GF-D8 (cell line): Measurements from ENCODE around the gene KRT35.
"Not testable (repeated sequence)": the region's sequence is repeated elsewhere in the genome, so short reads cannot be mapped to it uniquely, and the experiment has no call there.

Source experiments
- DNase-seq: peaks from one replicate; lab custom pipeline; 2025; lab: John Stamatoyannopoulos, UW

Gene KRT35

DNA sequence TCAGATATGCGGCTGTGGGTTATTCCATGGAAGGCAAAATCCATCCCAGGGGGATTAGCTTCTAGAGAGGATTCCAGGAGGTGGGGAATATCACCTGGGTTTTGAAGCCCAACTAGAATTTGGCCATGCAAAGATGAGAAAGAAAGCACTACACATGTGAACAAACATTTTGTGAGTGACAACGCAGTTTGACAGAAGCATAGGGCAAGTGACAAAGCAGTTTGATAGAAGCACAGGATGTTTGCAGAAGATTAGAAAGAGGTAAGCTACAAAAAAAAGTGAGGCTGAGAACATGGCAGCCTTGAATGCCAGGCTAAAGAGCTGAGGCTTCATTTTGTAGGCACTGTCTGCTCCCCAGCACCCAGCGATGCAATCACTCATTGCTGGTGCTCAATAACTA is 27.9 kb downstream of the KRT35 start:
- DNase-seq: no peak

- DNase-seq: no peak
Measured at GRCh38 chr17:41452281-41452680, 28.7 kb downstream of the KRT35 start.

DNA sequence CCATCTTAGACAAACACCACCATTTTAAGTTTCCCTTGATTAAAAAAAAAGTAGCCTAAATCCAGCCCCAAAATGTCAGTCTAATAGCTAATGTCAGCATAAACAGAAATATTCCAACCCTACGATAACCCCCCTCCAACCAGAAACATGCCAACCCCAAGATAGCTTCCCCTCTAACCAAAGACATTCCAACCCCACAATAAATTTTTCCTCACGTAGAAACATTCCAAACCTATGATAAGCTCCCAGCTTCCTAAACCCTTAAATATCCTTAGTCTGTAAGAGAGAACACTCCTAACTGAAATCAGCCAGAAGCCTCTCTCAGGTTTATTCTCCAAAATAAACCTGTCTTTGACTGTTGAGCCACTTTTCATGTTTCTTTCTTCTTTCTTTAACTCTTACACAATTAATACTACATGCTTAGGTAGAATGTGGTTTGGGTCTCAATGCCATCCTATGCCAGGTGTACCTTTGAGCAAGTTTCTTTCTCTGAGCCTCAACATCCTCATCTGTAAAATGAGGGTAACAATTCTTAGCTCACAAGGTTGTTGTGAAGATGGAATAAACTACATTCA is 29.7 kb downstream of the KRT35 start:
- DNase-seq: no peak

DNA sequence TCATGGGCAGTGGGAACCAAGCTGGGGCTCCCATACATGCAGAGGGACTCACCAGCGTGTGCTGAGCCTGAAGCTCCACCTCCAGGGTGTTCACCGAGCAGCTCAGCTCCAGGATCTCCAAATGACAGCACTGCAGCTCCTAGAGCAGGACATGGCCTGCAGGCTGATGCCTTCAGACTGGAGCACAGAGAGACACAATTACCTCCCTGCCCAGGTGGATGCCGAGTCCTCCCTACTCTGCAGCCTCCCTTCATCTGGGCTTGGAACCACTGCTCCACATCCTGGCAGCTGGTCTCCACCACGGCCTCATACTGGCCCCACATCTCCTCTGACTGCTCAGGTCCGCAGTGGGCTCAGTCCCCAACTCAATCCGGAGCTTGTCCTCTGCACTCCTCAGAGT is 31.9 kb downstream of the KRT35 start:
- DNase-seq: no peak

- no peak for DNase-seq
Measured at GRCh38 chr17:41448506-41448905, 32.4 kb downstream of the KRT35 start.

GRCh38 chr17:41446806-41447205 is 34.1 kb downstream of the KRT35 start:
- no peak for DNase-seq

DNA sequence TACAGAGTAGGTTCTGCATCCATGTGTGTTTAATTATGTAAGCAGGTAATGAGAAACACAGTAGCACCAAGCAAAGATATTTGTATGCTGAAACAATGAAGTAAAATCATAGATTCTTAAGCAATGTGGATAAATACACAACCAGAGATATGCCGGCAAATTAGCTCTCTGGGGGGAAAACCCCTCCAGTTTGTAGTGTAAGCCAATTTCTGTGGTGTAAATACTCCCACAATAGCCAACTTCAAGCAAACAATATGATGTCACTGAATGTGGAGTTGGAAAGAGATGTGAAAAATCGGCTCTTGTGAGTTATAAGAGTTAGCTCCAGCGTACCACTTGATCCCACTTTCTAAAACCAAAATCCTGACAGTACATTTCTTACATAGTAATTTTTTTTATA is 36.3 kb downstream of the KRT35 start:
- DNase-seq: no peak

DNA sequence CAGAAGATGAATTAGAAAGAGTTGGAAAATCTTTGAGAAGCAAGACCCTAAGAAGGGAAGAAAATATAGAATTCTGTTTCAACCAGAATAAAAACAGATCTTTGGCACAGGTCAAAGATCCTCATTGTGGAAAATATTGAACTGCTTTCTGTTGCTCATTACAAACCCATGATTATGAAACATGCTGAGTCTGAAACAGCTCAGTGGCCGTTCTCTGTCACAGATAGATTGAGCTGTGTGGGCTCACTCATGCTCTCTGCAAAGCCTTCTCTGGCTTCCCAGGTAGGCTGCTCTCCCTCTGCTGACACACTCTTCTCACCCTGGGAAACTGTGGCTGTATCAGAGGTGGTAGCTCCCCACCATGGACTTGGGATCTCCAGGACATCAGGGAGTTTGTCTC is 36.8 kb downstream of the KRT35 start:
- DNase-seq: no peak

DNA sequence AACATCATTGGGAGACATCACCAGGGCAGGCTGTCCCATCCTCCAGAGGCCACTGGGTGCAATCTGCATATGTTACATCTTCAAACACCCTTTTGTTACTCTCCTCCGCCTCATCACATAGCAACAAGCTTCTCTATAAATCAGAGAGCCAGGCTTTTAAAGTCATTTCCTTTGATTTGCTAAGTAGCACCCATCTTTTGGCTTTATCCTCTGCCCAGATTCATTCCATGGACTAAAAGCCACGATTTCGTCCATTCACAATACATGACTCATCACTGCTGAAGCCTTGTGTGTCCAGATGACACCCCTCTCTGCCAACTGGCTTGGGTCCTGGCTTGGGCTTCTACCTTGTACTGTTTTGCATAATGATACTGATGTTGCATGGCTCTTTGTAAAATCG is 38.2 kb downstream of the KRT35 start:
- DNase-seq: no peak

- no peak for DNase-seq
Measured at GRCh38 chr17:41440531-41441033, 40.4 kb downstream of the KRT35 start, which contains the start of gene KRT38. Gene KRT38, minus strand, starts transcription at chr17:41440983. Its CDS starts 62 bp downstream, at chr17:41440921.

DNA sequence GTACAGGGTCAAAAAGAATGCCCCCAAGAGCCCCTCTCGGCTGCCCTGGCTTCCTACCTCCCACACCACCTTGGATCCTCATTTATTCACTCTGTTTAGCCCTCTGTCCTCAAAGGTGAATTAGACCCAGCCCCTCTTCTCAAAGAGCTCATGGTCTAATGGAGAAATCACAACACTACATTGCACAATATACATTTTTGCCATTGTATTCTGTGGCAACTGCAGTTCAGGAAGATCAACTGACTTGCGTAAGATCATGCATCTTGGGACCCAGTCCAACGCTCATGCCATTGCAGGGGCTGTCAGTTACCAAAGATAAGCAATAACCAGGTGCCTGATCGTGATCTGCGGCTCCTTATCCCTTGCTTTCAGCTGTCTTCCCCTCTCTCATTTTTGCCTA is 41.6 kb downstream of the KRT35 start:
- no peak for DNase-seq

DNA sequence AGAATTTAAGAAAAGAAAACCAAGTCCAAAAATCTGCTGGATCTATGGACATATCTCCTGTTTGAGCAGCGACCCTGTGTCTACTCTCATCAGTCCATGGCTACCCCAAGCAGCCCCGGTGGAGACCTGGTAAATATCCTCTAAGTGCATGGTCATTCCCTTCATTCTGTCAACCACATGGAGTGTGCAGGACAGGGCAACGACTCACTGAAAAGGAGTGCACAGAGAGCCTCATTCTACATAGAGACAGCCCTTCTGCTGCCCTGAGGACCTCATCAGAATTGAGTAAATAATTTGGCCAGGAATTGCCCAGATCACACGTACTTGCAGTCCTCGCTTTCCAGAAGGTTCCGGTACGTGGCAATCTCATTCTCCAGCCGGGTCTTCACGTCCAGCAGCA is 43.2 kb downstream of the KRT35 start:
- no peak for DNase-seq

DNA sequence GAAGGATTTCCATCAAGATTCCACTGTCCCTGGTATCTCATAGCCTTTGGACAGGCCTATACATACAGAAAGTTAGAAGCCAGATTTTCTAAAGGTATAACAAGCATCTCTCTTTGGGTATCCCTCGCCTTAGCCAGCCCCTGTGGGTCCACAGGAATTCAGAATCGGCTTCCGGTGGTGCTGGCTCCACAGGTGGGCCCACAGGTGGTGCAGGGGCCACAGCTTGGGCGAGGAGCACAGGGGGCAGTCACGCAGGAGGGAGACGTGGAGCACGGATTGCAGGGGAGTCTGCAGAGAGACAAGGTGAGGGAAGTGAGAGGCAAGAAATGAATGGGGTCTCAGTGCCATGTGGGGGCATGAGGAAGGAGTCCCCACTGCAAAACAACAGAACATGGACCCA is 43.7 kb downstream of the KRT35 start:
- DNase-seq: no peak

DNA sequence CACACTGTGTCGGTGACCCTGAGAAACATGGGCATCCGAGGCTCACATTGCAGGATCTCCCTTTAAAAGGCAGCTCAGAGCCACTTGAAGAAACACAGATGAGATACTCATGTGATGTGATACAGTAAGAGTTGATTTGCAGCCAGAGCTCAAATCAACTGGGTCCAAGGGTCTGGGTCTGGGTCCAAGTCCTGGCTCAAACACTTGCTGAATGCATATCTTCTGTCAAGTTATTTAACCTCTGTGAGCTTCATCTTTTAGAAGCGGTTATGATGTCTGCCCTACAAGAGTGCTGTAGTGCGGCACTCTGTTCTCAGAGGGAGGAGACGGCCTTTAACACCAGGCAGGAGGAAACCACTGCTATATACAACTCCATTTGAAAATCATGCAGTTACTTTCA is 46.5 kb downstream of the KRT35 start:
- no peak for DNase-seq

DNA sequence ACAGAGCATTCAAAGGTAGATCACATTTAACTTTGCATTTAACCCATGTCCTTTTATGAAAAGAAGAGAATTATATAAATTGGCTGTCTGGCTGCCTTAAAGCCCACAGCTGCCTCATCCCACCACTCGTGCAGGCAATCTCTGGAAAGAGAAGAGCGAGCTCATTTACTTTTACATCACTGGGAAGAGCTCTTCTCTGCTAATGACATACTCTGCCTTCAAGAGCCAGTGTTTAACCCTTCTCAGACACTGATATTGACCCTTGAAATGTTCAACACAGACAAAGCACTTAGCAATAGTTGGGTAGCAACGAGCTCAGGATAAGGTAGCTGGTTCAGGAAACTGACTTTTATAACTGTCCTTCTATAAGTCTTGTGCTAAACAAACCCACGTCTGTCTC is 46.9 kb downstream of the KRT35 start:
- DNase-seq: no peak

DNA sequence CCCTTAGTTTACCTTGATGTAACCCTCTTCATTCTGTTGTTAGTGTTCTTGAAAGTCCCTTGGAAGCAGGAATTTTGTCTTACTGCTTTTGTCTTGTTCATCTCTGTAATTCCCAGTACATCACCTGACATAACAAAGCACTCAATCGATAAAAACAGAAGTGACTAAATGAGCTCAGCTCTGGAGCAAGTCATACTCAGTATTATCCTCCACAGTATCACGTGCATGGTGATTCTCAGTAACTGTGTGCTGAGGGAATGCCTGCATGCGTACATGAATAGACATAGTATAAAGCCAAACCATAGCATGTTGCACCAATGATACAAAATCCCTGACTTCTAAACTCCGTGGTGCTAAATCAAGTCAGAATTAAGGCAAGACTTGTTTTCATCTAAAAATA is 47.4 kb downstream of the KRT35 start:
- DNase-seq: no peak

GRCh38 chr17:41430376-41430775 is 50.6 kb downstream of the KRT35 start:
- not testable (repeated sequence) for DNase-seq

- no peak for DNase-seq
Measured at GRCh38 chr17:41429667-41430066, 51.3 kb downstream of the KRT35 start.

DNA sequence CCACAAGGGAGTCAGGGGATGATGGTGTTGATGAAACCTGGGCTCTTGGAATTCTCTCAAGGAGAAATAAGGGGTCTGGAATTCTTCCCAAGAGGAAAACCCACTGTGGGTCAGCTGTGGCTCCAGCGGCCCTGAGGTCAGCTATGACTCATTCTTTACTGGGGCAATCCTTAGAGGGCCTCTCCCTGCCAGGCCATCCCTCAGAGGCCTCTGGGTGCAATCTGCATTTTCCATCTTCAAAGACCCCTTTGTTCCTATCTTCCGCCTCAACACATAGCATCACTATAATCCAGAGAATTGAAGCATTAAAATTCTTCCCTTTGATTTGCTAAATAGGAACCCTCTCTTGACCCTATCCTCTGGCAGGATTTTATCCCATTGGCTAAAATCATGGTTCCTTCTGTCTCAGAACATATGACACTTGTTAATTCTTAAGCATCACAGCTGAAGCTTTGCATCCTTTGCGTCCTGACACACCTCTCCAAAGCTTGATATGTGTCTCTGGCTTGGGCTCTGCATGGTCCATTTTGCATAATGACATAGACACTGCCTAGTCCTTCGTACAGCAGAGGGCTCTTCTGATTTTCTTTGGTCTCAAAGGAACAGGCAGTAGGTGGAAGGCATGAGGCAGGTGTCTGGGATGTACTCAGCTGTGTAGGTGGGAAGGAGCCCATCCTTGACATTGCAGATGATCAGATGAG is 52.2 kb downstream of the KRT35 start:
- DNase-seq: no peak
